ENCODE results near the gene CXCL5.

GRCh38 chr4:74047152-74047551, 48.7 kb upstream of the CXCL5 start:
- TF ChIP-seq EZH2 (IDR thresholded peaks at IDR 0.05) (no peak), POLR2AphosphoS5 (IDR thresholded peaks at IDR 0.05; ENCODE audit: borderline replicate concordance, low read depth, low read length) (no peak), FOXP2 (optimal IDR thresholded peaks at IDR 0.05; ENCODE audit: control extremely low read depth, extremely low read length, insufficient read depth) (no peak)
